NAMALWA (cell line): Measurements from ENCODE around the gene NOL4L.

Experiments used
- DNase-seq: peaks from one replicate; pipeline ENCODE4 v3.0.0-alpha.2; 2015; ENCODE audit warnings: low spot score

Gene NOL4L

DNA sequence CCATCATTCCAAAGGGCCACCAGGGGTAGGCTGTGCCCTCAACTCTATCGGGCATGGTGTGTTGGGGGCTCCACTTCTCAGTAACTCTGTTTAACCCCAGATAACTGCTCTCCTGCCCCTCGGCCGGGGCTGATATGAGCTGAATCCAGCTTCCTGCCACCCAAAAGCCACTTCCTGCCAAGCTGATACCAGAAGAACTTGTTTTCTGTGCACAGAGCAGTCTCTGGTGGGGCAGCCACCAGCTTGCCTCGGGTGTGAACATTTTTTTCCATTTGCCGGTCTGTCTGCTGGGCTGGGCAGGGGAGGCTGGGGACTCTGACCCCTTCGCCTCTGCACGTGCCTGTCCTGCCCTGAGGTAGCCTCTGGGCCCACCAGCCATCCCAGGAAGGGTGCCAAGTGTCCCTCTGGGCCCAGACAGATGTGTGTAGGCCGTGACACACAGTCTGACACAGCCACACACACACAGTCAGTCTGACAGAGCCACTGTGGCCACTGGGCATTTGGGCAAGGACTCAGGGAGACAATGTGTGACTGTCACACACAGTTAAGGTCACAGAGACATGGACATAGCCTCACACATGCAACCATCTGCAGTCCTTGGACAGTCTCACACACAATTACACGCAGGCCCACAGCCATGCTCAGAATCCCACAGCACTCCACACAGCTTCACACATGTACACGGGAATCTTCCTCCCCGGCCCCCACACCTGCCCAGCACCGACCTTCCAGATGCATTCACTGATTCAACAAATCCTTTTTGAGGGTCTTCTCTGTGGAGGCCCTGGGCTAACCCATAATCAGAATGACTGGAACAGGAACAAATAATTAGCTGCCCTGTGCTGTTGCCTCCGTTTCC, 45.1 kb downstream of the NOL4L start:
- peak; percentile 36 for DNase-seq

DNA sequence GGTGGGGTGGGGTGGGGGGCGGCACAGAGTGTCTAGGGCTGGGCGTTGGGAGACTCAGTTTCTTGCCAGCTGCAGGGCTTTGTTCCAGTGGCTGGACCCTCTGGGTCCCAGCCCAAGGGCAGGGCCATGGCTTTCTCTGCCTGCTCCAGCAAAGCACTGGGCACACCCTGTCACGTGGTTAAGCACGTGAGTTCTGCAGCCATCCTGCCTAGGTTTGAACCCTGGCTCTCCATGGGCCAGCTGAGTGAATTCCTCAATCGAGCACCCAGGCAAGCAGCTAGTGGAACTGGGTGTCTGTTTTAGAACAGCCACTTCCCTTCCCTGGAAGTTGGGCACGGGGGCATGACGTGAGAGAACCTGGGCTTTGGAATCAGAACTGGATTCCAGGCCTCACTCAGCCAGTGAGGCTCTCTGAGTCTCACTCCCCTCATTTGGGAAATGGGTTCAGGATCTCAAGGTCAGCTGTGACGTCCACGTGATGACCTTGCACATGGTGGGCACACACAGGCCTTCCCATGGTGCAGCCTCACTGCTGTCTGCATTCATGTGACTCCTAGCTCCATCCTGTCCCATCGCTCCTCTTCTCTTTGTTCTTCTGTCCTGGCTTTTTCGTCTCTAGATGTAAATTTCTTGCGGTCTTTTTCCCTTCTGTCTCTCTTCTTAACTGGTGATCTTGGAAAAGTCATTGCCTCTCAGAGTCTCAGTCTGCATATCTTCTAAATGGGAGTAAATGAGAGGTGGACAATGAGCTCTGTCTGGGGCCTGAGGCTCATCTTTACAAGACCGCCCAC, 45.9 kb downstream of the NOL4L start:
- no peak for DNase-seq

- DNase-seq, result no peak
Observed at GRCh38 chr20:32538526-32538939, 46.6 kb downstream of the NOL4L start.

DNA sequence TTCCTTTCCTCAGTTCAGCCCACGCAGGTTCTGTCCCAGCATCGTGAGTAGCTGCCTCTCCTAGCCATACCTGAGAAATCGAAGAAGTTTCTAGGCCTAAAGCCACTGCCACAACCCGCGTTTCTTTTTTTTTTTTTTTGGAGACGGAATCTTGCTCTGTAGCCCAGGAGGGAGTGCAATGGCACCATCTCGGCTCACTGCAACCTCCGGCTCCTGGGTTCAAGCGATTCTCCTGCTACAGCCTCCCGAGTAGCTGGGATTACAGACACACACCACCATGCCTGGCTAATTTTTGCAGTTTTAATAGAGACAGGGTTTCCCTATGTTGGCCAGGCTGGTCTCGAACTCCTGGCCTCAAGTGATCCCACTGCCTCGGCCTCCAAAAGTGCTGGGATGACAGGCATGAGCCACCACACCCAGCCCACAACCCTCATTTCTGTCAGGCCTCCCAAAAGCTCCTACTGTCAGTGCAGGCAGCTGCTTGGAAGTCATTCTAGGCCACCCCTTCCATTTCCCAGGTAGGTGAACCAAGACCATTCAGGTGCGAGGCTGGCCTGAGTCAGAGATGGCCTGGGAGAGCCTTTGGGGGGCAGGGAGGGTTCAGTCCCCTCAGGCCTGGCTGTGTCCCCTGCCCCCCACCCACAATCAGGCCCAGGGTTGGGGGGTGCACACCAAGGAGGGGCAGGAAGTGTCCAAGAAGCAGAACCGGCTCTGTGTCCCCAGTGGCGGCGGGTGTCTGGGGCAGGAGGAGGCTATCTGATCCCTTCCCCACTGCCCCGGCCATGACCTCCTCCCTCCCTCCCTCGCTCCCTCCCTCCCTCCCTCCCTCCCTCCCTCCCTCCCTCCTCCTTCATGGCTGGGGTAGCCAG, 47.2 kb downstream of the NOL4L start:
- no peak for DNase-seq

- peak; percentile 54 for DNase-seq
Observed at GRCh38 chr20:32536851-32537656, 48.1 kb downstream of the NOL4L start.

- DNase-seq, result peak; percentile 75
Observed at GRCh38 chr20:32535953-32536823, 48.9 kb downstream of the NOL4L start.

- DNase-seq, result peak; percentile 27
Observed at GRCh38 chr20:32535316-32535952, 49.7 kb downstream of the NOL4L start.

- peak; percentile 16 for DNase-seq
Observed at GRCh38 chr20:32534661-32535240, 50.4 kb downstream of the NOL4L start.

DNA sequence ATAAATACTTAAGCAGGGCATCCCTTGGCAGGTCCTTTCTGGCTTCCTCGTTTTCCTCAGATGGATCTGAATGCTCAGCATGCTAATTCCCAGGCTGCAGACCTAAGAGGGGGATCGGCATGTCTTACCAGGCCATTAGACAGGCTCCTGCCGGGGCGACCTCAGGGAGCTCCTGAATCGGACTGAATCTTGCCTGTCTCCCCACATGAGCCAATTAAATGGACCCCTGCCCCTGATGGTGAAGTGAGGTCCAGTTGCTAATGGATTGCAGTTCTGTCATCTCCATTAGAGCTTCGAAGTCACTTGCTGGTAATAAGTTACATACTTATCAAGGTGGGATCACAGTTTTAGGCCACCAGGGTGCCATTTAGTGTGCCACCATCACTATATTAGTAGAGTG, 51.4 kb downstream of the NOL4L start:
- no peak for DNase-seq

GRCh38 chr20:32532246-32532645, 52.9 kb downstream of the NOL4L start:
- no peak for DNase-seq

GRCh38 chr20:32528905-32529670, 56.0 kb downstream of the NOL4L start:
- DNase-seq, result no peak

- no peak for DNase-seq
Observed at GRCh38 chr20:32528171-32528891, 56.8 kb downstream of the NOL4L start.

DNA sequence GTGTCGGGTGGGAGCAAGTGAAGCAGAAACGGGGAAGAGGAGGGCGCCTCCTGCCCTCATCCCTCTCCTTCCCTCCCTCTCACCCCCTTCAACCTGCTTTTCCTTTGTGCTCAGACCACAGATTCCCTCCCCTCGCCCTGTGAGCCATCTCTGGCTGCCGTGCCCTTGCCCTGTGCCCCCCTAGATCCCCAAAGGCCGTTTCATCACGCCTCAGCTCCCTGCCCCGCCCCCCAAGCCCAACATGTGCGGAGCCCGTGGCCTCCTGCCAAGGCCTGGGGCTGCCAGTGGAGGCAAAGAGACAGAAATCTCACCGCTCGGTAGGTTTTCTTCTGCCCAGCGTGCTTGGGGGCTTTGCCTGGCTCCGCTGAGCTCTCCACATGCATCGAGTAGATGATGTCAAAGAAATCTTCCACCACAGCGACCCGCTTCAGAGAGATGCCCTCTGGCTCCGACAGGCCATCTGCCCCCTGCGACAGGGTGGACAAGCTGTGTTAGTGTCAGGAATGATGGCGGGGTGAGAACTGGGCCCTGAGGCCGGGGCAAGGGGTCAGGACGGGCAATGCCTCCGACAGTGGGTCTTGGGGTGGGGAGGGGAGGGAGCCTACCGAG, 57.6 kb downstream of the NOL4L start:
- DNase-seq, result no peak

DNA sequence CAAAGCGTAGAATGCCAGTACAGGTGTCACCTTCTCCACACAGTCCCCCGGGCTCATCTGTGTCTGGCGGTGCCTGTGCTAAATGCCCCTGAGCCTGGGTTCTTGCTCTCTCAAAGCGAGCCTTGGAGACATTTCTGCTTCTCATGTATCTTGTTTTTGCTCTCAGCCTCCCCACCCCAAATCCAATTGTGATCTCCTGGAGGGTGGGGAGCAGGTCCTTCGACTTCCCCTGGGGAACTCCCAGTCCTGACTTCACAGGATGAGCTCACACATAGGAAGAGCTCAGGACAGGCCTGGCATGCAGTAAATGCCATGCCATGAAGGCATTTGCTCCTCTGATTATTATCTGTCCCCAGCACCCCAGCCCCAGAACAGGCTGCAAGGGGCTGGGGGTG, 58.1 kb downstream of the NOL4L start:
- no peak for DNase-seq

DNA sequence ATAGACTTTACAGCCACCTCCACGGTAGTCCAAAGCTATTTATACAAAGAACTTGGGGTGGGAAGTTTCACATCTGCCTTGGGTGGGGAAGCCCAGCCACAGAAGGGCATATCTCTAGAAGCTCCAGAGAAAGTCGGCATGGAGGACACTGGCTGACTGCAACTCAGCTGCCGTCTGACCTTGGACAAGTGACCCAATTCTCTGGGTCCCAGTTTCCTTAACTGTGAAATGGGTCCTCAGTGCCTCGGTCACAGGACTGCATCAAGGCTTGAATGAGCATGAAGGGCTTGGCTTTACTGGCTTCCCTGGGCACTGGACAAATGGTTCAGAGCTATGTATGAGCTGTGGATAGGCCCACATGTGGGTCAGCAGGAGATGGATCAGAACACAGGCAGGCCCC, 58.6 kb downstream of the NOL4L start:
- DNase-seq, result no peak

- DNase-seq, result no peak
Observed at GRCh38 chr20:32526125-32526524, 59.0 kb downstream of the NOL4L start.

DNA sequence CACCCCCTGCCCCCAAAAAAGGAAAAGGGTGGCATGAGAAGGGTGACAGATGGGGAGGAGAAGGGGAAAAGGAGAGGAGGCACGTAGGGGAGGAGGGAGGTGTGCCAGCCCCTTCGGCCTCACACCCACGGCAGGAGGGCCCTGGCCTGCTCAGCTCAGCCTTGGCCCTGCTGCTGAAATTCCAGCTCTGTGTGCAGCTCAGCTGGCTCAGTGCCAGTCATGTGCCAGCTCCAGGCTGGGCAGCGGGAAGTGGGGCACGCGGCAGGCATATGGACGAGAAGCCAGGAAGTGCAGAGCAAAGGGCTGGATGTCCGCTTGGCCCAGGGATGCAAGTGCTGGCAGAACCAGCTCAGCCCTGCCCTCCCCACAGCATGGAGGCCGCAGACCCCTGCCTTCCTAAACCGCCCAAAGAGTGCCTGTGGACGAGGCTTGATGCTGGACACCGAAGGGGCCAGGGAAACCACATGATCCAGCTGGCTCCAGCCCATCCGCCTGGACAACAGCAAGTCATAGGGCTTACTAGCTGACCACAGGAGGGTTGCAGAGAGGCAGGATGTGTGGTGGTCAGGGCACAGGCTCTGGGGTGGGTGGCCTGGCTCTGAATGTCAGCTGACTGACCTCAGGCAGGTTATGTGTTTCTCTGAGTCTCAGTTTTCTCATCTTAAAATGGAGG, 60.2 kb downstream of the NOL4L start:
- DNase-seq, result no peak
